ENCODE results near the gene RAB32. TPM values are rescaled to one million over a fixed set of nuclear protein-coding genes. Genes with fewer than 3 reads are reported as not detected.
A peak's percentile ranks its signal among the peaks of the same experiment; 100 is the strongest.

Gene RAB32
- total RNA-seq, 2 experiments from 2014 or later, result 0.99 TPM; not detected in 1

DNA sequence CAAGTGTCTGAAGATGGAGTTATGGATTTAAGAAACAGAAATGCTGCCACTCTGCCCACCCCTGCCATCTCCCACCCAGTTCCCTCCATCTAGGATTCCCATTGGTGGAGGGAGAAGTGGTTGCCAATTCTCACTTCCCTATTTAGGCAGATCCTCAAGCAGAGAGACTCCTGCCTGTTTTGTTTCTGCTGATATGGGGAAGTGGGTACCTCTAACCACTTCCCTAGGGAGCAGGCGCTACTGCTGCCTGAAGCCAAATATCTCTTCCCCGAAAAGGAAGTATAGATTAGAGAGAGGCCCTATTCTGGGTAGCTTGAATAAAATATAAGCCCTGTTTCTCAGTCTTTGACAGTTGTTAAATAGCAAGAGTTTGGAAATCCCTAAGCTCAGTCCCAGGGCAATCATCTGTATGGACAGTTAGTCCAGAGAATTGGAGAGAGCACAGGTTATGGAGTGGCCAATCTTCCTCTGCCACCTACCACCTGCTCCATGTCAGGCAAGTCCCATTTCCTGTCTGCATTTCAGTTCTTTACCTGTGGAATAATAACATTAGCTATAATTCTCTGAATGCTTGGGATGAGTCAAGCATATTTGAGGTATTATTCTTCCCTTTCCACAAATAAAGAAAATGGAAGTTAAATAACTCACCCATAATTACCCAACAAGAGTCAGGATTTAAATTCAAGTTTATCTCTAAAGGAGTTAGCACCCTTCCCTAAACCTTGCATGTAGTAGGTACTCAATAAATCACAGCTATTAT, 52.5 kb downstream of the RAB32 start:
- no peak for DNase-seq
- no peak overlapping the region for H3K27ac Mint-ChIP-seq
- H3K4me1 Mint-ChIP-seq, result peaks cover 4% of the 10 kb centered on the region
- peaks cover 16% of the 10 kb centered on the region for H3K27me3 Mint-ChIP-seq
- no peak for ATAC-seq (ENCODE audit: low read depth)
- no peaks in the 10 kb centered on the region for H3K36me3 Mint-ChIP-seq
- H3K4me3 Mint-ChIP-seq, result no peak overlapping the region
- no peaks in the 10 kb centered on the region for H3K9me3 Mint-ChIP-seq
- POLR2A ChIA-PET, result no interaction called here

DNA sequence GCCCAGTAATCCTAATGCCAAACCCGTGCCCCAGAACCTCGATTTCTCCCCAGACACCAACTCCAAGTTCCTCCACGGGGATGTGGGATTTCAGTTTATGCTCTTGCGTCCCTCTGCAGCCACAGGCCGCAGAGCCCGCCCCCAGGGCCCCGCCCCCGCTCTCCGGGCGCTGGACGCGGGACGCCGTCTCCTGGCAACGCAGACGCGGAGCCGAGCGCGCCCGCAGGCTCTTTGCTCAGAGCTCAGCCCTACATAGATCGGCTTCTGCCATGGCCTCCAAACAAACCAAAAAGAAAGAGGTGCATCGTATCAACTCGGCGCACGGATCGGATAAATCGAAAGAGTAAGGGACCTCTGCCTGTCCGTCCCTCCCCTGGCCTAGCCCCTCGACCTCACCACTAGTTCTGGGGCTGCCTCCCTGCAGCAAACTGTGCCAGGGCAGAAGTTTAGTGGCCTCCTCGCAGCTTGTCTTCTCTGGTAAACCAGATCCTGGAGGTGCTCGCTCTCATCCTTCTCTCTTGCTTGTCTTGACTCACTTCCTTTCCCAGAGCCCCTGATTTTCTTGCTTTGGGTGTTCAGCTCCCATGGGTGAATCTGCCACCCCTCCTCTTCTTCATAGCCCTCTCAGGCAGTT, 55.3 kb downstream of the RAB32 start, which contains the start of gene ADGB:
ADGB (plus strand) TSS at position 201 of the 634 bp plus-strand sequence; CDS start at position 270, 69 bp downstream.
- no peak for DNase-seq
- peaks cover 16% of the 10 kb centered on the region for H3K27me3 Mint-ChIP-seq
- H3K9me3 Mint-ChIP-seq, result no peaks in the 10 kb centered on the region

DNA sequence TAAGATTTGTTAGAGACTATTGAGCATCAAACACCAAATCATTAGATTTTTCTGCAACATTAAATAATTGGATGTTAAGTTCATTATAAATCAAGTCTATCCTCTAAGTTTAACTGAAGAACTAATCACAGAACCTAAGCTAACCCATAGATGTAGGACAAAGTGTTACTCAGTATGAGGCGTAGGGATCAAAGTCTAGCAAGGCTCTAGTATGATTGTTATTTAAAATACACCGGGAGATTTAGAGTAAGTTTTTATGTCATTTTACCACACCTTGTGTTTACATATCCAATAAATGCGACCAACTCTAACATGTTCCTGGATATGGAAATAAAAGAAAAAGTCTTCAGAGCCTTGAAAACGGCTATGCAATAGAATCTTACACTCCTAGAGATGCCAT, 57.7 kb downstream of the RAB32 start:
- no peak overlapping the region for H3K27ac Mint-ChIP-seq
- H3K9me3 Mint-ChIP-seq, result no peaks in the 10 kb centered on the region
- no peaks in the 10 kb centered on the region for H3K36me3 Mint-ChIP-seq
- ATAC-seq (ENCODE audit: low read depth) (no peak), DNase-seq (no peak)
- H3K4me1 Mint-ChIP-seq, result peaks cover 4% of the 10 kb centered on the region
- POLR2A ChIA-PET, result no interaction called here
- H3K27me3 Mint-ChIP-seq, result peaks cover 14% of the 10 kb centered on the region
- no peak overlapping the region for H3K4me3 Mint-ChIP-seq

More for the DNA sequence above, 55.3 kb downstream of the RAB32 start, which contains the start of gene ADGB:
- Mint-ChIP-seq H3K4me3 (peak within 1 kb of the TSS; percentile 53), H3K27ac (peak within 1 kb of the TSS; percentile 62), H3K4me1 (peaks cover 4% of the 10 kb centered on the region), H3K36me3 (no peaks in the 10 kb centered on the region)
- ATAC-seq (ENCODE audit: low read depth), result peak; percentile 26
- POLR2A ChIA-PET, result no interaction called here

DNA sequence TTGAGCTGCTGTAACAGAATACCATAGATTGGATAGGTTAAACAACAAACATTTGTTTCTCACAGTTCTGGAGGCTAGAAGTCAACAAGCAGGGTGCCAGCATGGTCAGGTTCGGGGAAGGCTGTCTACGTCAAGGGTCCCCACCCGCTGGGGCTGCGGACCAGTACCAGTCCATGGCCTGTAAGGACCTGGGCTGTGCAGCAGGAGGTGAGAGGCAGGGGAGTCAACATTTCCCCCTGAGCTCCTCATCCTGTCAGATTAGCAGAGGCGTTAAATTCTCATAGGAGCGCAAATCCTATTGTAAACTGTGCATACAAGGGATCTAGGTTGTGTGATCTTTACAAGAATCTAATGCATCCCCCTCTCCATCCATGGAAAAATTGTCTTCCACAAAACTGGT, 58.9 kb downstream of the RAB32 start:
- H3K4me3 Mint-ChIP-seq, result no peak overlapping the region
- H3K36me3 Mint-ChIP-seq, result no peaks in the 10 kb centered on the region
- H3K27me3 Mint-ChIP-seq, result peaks cover 6% of the 10 kb centered on the region
- no peak overlapping the region for H3K27ac Mint-ChIP-seq
- peaks cover 4% of the 10 kb centered on the region for H3K4me1 Mint-ChIP-seq
- ATAC-seq (ENCODE audit: low read depth), result no peak
- POLR2A ChIA-PET, result no interaction called here
- no peak for DNase-seq
- no peaks in the 10 kb centered on the region for H3K9me3 Mint-ChIP-seq

Other genes with a start within 250 kb of the RAB32 start
- gene ADGB, start 55.1 kb downstream of the RAB32 start, total RNA-seq, result not detected

Data from activated naive CD8-positive, alpha-beta T cell treated with anti-CD3 and anti-CD28 coated beads, Interleukin-2, amount 10 ng/mL, durations not matched to agents 7 days and 5 days (primary cell).